GM19372 (cell line): ENCODE measurements around the gene FAM193B.
"Not testable (repeated sequence)": the region's sequence is repeated elsewhere in the genome, so short reads cannot be mapped to it uniquely, and the experiment has no call there.

ENCODE experiments used
- ATAC-seq: cut with Tn5 transposase; IDR thresholded peaks from one replicate; pipeline ENCODE4 v1.9.1; 2021; ENCODE audit warnings: mild to moderate bottlenecking, low read depth, moderate library complexity; ENCODE audit not compliant: unreplicated experiment

Gene FAM193B

GRCh38 chr5:177578316-177578715 is 24.0 kb upstream of the FAM193B start:
- no peak for ATAC-seq

- ATAC-seq, result no peak
Observed at GRCh38 chr5:177576169-177576568, 21.8 kb upstream of the FAM193B start.

GRCh38 chr5:177575488-177575887 is 21.1 kb upstream of the FAM193B start:
- ATAC-seq, result no peak

GRCh38 chr5:177569894-177570293 is 15.5 kb upstream of the FAM193B start:
- no peak for ATAC-seq

- ATAC-seq, result no peak
Observed at GRCh38 chr5:177568326-177568725, 14.0 kb upstream of the FAM193B start.

GRCh38 chr5:177565046-177565445 is 10.7 kb upstream of the FAM193B start:
- no peak for ATAC-seq

- ATAC-seq, result not testable (repeated sequence)
Observed at GRCh38 chr5:177559446-177559941, 5.1 kb upstream of the FAM193B start.

GRCh38 chr5:177557796-177558195 is 3.4 kb upstream of the FAM193B start:
- no peak for ATAC-seq

- no peak for ATAC-seq
Observed at GRCh38 chr5:177557041-177557647, 2.8 kb upstream of the FAM193B start.

- no peak for ATAC-seq
Observed at GRCh38 chr5:177555665-177556064, 1.3 kb upstream of the FAM193B start.

GRCh38 chr5:177555228-177555627 is 865 bp upstream of the FAM193B start:
- ATAC-seq, result no peak

GRCh38 chr5:177553671-177554429 is 513 bp downstream of the FAM193B start:
- ATAC-seq, result peak; percentile 41

- ATAC-seq, result no peak
Observed at GRCh38 chr5:177552839-177553455, 1.4 kb downstream of the FAM193B start.

GRCh38 chr5:177550122-177550521 is 4.2 kb downstream of the FAM193B start:
- no peak for ATAC-seq

- ATAC-seq, result no peak
Observed at GRCh38 chr5:177548495-177548894, 5.9 kb downstream of the FAM193B start.

GRCh38 chr5:177547736-177548135 is 6.6 kb downstream of the FAM193B start:
- ATAC-seq, result no peak

- ATAC-seq, result no peak
Observed at GRCh38 chr5:177546258-177546741, 8.1 kb downstream of the FAM193B start.

- no peak for ATAC-seq
Observed at GRCh38 chr5:177545487-177546257, 8.7 kb downstream of the FAM193B start.

GRCh38 chr5:177542816-177543465 is 11.4 kb downstream of the FAM193B start:
- ATAC-seq, result no peak

GRCh38 chr5:177540438-177540837 is 13.9 kb downstream of the FAM193B start:
- ATAC-seq, result no peak
